IPS-NIHi7 (cell line): ENCODE results near the gene MRGPRD.

Experiments used
- DNase-seq: peaks from one replicate; pipeline ENCODE4 v3.0.0; 2012; ENCODE audit warnings: mixed read lengths; ENCODE audit errors: extremely low spot score

Gene MRGPRD

DNA sequence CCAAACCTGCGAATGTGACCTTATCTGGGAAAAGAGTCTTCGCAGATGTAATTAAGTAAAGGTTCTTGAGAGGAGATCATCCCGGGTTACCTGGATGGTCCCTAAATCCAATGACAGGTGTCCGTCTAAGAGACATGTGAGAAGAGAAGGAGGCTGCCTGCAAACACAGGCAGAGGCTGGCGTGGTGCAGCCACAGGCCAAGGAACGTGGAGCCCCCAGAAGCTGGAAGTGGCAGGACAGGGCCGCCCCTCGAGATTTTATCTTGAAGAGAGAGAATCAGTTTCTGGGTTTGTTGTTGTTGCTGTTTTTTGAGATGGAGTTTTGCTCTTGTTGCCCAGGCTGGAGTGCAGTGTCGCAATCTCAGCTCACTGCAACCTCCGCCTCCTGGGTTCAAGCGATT, 33.6 kb downstream of the MRGPRD start:
- DNase-seq, result no peak

DNA sequence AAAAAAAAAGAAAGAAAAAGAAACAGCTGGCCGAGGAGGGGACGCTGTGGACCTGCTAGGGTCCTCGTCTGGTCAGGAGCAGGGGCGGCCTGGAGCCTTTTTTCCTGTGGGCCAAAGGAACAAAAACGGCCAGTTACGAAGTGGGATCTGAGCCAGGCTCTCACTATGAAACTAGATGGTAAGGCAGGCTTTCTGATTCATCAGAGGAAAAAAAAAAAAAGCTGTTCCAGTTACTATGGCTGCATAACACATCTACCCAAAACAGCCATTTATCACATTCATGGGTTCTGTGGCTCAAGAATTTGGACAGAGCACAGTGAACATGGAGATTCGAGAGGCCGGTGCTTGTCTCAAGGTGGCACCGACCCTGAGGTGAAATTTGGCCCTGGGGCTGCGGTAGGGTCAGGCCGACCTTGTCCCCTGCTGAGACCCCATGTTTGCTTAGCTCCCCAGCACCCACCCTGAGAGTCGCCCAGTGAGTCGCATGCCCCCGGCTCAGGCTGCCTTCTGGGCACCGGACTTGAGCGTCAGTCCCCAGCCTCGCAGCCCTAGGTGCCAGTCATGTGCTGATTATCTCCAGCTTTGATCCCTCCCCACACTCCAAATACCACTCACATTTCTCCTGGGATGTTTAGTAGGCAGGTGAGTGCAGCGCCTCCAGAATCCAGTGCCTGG, 34.2 kb downstream of the MRGPRD start:
- no peak for DNase-seq

DNA sequence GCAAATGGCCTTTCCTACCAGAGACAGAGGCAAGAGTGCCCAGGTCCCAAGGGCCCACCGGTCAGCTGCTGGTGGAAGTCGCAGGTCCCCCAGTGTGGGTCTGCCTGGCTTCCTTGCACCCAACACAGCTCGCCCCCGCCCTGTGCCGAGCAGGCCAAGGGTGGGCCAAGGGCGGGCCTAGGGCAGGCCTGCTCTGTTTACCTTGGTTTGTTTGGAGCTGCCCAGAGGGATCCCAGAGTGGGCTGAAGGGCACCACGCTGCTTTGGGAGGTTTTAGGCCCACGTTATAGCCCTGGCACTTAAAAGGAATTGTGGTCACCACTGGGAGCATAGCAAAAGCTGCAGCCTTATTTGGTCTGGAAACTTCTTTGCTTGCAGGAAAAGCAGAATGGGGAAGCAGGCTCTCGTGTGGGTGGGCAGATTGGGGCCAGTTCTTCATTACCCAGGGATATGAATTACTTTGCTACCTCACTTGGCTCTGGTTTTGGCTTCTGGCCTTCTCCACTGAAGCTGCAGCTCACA, 38.0 kb downstream of the MRGPRD start:
- no peak for DNase-seq

DNA sequence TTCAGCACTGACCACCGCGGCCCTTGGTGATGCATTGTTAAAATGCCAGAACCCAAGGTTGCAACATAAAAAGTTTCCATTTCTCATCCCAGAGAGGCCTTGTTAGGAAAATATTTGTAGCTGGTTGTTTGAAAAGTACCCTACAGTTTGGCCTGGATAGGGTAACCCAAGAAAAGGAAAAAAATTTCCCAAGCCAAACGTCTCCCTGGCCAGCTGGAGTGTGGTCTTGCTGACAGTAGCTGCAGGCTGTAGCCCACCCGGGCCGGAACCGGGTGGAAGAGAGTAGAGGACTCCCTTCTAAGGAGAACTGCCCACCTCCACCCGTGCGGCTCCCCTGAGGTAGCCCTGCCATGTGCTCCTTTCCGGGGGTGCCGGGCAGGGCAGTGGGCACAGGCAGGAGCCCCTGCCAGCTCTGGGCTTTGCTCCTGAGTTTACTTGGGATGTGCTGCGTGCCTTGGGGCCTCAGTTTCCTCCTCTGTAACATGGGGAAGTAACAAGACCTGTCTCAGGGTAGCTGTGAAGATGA, 38.6 kb downstream of the MRGPRD start:
- DNase-seq, result no peak

DNA sequence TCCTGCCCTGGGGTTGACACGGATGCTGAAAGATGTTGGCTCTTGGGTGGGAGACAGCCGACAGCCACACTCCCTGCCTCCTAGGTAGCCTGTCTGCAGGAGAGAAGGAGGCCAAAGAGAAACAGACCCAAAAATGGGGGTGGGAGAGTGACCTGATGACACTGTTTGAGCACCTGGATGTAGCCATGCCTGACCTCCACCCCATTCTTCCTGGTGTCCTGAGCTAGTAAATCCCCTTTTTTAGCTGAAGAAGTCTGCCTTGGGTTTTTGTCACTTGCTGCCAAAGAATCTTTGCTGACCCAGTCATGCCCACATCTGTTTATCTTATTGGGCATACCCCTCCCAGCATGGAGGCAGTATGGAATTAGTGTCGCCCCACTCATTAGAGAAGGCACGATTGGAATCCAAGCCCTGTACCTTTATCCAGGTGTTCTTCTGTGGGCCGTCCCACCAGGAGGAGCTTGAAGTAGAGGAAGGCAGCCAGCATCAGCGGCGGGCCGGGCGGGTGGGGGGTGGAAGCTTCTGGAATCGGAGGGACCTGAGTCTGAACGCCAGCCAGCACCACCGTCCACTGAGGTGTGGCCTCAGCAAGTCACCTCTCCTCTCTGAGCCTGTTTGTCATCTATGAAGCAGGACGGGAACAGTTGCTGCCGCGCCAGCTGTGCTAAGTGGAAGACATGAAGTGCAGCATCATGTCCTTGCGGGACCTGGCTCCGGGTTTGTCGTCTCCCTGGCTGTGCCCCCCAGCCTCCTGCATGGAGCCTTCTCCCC, 39.3 kb downstream of the MRGPRD start:
- DNase-seq, result no peak

DNA sequence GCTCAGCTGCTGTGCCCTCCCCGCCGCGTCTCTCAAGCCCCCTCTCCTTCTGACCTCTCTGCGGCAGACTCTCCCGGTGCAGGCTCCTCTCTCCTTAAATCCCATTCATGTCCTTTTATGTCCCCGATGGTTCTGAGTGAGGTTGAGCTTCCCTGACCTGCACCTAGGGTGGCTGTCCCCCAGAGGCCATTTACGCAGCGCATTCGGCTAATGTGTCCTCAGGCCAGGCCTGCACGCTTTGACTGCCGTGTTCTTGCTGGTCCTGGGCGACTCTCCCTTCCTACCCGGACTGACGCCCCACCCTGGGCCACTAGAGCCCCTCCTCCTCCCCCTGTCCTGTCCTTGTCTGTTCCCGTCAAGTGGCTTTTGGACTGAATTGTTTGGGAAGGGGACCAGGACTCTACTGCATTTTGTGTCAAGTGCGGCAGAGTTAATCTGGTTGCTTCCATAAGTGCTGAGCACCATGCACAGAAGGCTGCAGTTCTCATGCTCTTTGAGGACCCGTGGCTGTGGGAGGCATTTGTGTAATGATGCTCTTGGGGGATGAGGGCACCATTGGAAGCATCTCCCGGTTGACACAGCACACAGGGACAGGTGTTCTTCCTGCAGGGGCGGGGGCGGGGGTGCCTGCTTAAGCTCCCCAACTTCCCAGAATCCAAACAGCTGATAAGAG, 40.0 kb downstream of the MRGPRD start:
- no peak for DNase-seq

DNA sequence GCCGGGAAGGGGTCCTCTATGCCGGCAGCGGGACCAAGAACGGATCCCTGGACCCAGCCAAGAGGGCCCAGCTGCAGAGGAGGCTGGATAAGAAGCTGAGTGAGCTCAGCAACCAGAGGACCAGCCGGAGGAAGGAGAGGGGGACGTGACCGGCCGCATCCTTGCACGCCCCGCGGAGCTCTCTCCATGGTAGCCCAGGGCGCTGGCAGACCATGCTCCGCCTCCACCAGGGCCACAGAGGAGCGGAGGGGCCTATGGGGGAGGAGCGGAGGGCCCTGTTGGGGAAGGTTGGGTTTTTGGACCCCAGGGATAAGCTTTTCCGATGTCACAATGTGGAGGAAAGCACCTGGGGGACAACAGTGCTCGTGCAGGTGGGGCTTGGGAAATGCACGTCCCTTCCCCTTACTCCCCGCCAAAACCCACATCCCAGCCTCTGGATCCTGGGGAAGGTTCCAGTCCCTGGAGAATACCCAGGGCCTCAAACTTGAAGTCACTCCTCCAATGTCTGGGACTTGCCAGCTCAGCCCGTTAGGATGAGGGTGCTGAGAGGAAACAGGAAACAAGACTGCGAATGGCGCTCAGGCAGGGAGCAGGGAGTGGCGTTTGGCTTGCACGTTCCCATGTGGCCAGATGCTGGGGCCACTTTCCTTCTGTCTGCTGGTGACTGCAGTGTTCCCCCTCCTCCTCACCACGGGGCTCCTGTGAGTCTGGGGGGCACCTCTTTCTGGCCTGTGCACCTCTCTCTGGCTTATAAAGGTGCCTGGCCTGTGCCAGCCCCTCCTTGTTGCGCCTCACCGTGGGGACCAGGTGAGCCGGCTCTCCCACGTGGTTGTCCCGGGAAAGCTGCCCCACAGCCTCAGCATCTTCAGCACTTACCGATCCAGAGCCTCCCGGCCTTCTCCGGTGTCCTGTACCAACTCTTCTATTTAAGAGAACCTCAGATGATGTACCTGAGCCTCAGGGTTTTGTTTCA, 40.9 kb downstream of the MRGPRD start:
- no peak for DNase-seq

DNA sequence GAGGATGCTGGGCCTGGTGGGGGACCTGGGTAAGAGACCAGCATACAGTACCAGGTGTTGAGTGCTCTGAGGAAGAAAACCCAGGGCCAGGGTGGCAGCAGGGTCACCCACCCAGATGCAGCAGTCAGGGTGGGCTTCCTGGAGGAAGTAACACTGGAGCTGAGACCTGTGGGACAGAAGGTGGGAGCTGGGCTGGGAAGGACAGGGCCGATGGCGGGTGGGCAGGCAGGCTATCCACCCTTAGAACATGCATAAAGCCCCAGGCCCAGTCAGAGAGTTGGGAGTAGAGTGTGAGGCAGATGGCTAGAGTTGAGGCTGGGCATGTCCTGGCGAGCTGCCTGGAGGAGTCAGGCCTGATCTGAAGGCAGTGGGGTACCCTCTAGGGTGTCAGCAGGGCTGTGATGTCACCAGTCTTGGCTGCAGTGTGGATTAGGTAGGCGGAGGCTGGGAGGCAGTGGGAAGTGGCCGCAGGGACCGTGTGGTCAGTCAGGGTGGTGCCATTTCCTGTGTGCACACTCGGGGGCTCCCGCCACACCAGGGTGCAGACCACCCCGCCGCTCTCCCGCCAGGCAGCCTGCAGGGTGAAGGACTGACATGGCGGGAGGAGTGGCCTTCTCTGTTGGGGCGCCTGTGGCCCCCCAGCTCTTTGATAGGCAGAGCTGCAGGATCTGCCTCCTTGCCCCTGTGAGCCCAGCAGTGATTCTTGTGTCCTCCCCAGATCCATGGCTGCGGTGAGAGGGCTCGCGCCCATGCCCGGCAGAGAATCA, 41.8 kb downstream of the MRGPRD start:
- no peak for DNase-seq

DNA sequence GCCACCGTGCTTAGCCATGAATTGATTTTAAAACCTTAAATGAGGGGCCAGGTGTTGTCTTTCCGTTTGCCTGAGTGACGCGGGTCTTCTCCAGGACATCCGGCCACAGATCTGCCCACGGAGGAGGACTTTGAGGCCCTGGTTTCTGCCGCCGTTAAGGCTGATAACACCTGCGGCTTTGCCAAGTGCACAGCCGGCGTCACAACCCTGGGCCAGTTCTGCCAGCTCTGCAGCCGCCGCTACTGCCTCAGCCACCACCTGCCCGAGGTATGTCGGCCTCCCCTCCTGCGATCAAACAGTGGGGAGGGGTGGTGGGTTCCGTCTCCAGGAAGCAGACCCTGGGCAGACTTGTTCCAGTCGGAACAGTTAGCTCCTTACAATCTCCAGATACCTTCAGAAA, 42.7 kb downstream of the MRGPRD start:
- no peak for DNase-seq

DNA sequence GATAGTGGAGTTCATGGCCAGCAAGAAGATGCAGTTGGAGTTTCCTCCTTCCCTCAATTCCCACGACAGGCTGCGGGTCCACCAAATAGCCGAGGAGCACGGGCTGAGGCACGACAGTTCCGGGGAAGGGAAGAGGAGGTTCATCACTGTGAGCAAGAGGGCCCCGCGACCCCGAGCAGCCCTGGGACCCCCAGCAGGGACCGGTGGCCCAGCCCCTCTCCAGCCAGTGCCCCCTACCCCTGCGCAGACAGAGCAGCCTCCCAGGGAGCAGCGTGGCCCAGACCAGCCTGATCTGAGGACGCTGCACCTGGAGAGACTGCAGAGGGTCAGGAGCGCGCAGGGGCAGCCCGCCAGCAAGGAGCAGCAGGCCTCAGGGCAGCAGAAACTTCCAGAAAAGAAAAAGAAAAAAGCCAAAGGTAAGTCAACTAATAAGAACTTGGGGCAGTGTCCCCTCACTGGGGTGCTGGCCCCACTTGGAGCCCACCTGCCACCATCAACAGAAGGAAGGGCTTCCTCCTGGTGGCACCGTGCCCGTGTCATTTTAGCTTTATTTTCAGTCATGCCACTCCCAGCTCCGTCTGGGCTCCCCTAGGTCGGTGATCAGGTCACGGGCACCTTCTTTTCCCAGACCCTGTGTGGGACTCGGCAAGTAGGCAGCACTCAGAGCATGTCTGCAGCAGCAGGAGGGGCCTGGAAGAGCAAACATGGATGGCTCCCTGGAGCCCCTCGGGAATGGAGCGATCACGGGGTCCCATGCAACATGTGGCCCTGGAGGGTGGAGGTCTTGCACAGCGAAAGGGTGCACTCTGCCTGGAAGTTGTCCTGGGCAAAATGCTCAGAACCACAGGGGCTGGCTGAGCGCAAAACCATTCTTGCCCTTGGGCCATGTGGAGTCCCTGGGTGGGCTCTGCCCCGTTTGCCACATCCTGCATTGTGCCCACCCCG, 43.8 kb downstream of the MRGPRD start:
- no peak for DNase-seq

DNA sequence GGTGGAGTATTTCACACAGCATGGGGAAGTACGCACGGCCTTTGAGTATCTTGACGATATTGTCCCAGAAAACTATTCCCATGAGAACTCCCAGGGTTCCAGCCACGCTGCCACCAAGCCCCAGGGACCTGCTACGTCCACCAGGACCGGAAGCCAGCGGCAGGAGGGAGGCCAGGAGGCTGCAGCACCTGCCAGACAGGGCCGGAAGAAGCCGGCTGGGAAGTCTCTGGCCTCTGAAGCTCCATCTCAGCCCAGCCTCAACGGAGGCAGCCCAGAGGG, 44.5 kb downstream of the MRGPRD start:
- DNase-seq, result no peak

DNA sequence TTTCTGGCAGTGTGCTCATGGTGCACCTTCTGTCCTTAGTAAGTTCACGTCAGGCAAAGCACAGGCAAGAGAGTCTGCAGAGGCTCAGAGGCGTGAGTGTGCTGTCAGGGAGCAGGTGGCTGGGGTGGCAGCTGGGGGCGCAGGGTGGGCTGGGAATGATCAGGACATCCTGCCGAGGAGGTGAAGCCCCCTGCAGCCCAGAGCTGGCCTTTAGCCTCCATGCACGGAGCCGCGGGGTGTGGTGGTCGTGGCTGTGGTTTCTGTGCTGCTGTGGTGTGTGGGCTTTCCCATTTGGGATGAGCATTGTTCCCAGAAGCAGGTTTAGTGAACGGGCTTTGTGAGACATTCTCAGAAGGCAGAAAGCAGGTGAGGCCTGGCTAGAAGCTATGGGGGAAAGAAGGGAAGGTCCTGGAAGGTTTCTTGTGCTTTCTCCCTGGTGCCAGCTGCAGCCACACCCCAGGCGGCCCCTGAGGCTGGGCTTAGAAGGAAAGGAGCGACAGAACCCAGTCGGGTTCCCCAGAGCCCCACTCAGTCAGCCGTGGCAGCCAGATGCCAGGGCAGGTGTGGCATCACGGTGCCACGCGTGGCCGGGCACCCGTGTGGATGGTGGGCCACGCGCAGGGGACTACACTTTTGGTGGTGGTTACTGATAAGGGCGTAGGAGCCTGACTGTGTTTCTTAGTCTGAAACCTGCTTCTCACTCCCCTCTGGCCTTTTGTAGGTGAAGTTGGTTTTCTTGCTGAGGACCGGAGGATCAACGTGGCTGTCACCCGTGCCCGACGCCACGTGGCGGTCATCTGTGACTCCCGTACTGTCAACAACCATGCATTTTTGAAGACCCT, 45.0 kb downstream of the MRGPRD start:
- DNase-seq, result no peak

DNA sequence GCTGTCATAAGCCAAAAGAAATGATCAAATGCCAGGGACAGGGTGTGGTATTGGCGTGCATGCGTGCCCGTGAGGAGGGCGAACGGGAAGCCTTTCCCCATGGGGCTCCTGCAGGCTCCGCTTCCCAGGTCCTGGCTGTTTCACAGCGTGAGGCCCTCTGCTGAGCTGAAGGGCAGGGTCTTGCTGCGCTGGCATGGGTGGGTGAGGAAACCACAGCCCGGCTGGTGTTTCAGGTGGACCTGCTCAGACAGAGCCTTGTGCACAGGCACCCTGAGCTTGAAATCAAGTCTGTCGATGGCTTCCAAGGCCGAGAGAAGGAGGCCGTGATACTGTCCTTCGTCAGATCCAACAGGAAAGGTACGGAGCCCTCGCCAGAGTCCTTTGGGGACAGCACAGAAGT, 45.7 kb downstream of the MRGPRD start:
- DNase-seq, result no peak

DNA sequence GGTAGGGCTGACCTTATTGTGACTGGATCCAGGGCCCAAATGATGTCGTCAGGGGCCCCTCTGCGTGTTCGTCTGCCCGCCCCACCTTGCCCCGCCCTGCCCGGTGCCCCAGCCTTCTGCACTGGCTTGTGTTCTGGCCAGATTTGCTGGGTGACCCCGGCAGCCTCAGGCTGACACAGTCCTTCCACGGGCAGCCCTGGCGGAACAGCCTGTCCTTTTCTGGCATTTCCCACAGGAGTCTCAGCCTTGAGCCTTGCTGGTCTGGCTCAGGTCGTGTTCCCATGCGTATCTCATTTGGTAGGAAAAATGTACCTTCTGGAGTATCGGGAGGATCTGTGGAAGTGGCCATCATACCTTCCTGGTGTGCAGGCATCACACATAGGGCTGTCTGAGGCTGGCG, 46.1 kb downstream of the MRGPRD start:
- no peak for DNase-seq

DNA sequence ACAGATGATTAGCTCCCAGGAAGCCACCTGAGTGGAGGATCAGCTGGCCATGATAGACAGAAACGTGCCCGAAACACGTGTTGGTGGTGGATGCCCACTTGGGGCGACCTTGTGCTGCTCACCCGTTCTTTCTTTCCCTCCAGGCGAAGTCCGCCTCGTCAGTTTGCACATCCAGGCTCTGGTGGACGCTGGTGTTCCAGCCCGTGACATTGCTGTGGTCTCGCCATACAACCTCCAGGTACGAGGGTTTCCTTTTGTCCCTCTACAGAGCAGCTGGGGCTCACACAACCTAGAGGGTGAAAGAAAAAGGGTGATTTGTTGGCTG, 46.5 kb downstream of the MRGPRD start:
- DNase-seq, result no peak

DNA sequence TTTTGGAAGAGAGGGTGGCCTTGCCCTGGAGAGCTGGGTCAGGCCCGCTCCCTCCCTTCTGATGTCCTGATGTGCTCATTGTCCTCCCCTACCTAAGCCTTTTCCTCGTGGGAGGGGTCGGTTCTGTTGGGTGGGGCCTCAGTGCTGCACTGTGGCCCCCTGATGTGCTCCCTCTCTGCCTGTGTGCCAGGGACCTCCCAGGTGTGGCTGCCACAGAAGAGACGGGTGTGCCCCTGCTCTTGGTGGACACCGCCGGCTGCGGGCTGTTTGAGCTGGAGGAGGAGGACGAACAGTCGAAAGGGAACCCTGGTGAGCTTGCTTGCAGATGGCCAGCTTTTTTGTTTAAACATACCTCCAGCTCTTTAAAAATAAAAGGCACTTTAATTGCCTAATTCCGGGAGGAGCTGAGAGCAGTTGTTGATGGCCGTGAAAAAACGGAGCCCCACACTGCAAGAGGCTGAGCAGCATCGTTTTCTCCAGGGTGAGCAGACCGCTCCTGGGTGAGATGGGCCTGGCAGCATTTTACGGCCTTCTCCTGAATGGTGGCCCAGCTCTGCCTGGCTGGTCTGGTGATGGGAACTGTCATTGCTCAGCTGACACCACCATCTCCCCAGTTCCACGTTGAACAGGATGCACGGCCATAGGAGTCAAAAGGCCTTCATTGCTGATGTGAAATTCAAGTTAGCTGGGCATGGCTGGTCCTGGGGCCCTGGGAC, 47.0 kb downstream of the MRGPRD start:
- DNase-seq, result no peak

DNA sequence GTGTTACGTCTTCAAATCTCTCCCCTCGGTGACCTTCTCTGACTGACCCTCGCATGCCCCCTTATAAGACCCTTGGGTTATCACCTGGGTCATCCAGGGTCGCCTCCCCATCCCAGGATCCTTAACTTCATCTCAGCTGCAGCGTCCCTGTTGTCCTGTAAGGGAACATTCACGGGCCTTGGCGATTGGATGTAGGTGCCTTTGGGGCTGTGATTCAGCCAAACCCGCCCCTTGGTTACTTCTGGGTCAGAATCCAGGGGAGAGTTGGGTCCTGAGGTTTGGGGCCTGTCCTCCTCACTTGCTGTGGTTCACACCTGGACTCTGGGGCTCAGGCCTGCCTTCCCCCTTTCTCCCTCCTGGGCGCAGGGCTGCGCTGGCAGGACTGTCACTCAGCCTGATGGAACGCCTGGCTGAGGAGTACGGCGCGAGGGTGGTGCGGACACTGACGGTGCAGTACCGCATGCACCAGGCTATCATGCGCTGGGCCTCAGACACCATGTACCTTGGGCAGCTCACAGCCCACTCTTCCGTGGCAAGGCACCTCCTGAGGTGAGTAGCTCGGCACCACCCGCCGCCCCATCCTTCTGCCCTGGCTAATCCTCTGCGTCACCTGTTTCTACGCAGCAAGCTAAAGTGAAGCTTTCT, 47.7 kb downstream of the MRGPRD start:
- peak; percentile 8 for DNase-seq

DNA sequence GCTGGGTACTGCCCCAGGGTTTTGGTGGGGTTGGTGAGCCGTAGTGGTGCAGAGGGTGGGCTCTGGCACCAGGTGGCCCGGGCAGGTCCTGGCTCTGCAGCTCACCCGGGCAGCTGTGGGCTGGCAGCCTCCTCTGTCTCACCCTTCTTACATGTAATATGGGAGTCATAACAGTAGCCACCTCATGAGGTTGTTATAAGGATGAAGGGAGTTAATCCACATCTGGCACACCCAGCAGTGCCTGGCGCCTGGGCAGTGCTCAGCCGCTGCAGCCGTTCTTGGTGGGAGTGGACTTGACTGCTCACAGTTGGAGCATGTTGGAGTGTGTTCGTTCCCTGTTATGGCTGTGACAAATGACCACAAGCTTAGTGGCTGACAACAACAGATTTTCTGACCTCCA, 48.4 kb downstream of the MRGPRD start:
- no peak for DNase-seq
